Spleen (tissue), 11 donors: ENCODE data around the gene LRRC8D. TPM values are rescaled to one million over a fixed set of nuclear protein-coding genes. Genes with fewer than 3 reads are reported as not detected.

Experiments
- DNase-seq: peaks from one replicate; pipeline ENCODE4 v3.0.0-alpha.2; 2020
- H3K27ac ChIP-seq, 8 donors: fragments of 200-600 bp; sonication (generic) in 7 of 8; 1 replicate in 4 of 8; 2 replicates in 4 of 8; pipeline versions ENCODE4 v1.5.0 to v1.8.0; 2016 to 2021; ENCODE audit warnings: inconsistent platforms in 4 of 8, mild to moderate bottlenecking in 4 of 8, moderate library complexity in 1 of 8
- H3K27me3 ChIP-seq, 7 donors: fragments of 200-600 bp; sonication (generic) in 6 of 7; replicated peaks in 1 of 7; 1 replicate in 4 of 7; 2 replicates in 3 of 7; pipeline versions ENCODE4 v1.5.0 to v1.8.0; 2016 to 2021; ENCODE audit warnings: inconsistent platforms in 3 of 7, mild to moderate bottlenecking in 1 of 7
- H3K36me3 ChIP-seq, 6 donors: fragments of 200-600 bp; sonication (generic) in 5 of 6; 1 replicate in 4 of 6; 2 replicates in 2 of 6; pipeline versions ENCODE4 v1.5.0 to v1.8.0; 2016 to 2021; ENCODE audit warnings: inconsistent platforms in 2 of 6
- H3K4me1 ChIP-seq, 6 donors: fragments of 200-600 bp; sonication (generic) in 5 of 6; 1 replicate in 3 of 6; 2 replicates in 3 of 6; pipeline versions ENCODE4 v1.5.0 to v1.8.0; 2016 to 2021; ENCODE audit warnings: inconsistent platforms in 3 of 6
- H3K4me3 ChIP-seq, 8 donors: fragments of 200-600 bp; sonication (generic) in 7 of 8; 1 replicate in 4 of 8; 2 replicates in 4 of 8; pipeline versions ENCODE4 v1.5.0 to v1.8.0; 2016 to 2021; ENCODE audit warnings: inconsistent platforms in 4 of 8, mild to moderate bottlenecking in 4 of 8, moderate library complexity in 2 of 8
- H3K9me3 ChIP-seq, 8 donors: fragments of 200-600 bp; sonication (generic) in 7 of 8; 1 replicate in 4 of 8; 2 replicates in 4 of 8; pipeline versions ENCODE4 v1.5.0 to v1.8.0; 2016 to 2021; ENCODE audit warnings: inconsistent platforms in 4 of 8
- POLR2A ChIP-seq, 3 donors: fragments of 450-650 bp; IDR thresholded peaks; one replicate each; pipeline ENCODE4 v1.5.1; 2017; ENCODE audit warnings: antibody characterized with exemption in 3 of 3, mild to moderate bottlenecking in 1 of 3
- POLR2AphosphoS5 ChIP-seq, 3 donors: sonication (generic); formaldehyde crosslinking; IDR thresholded peaks; one replicate each; pipeline ENCODE4 v1.5.1; 2017; ENCODE audit warnings: antibody characterized with exemption in 3 of 3
- WGBS, 5 donors: extraction: QIAGEN DNeasy Blood & Tissue Kit in 3 of 5; methylation state at CpG; one replicate each; pipeline versions ENCODE4 v1.1.5 to v1.1.7; 2013 to 2018; 5-methylcytosine and 5-hydroxymethylcytosine counted together
- intact Hi-C: fragments of 100-400 bp; cut with DNase I; formaldehyde crosslinking; loops from one replicate; pipeline ENCODE4 v1.15.0; 2023; ENCODE audit warnings: low total_unique reads
- polyA plus RNA-seq, 3 donors: library from polyadenylated mRNA; stranded (reverse); fragments of 200-250 nt; gene quantifications; one replicate each; pipeline ENCODE4 v1.2.1, GENCODE V29; 2013
- total RNA-seq, 7 donors: library from RNA; depleted of rRNA in 3 of 7; stranded (reverse); fragments of >200 nt in 3 of 7; fragmentation: NEBNext Ultra II Directional in 4 of 7; extraction: Animal tissue kit (Norgen Biotek cat#: 25700) in 4 of 7; gene quantifications; one replicate each; pipeline versions ENCODE4 v1.1.0 to v1.2.1, GENCODE V29; 2016 to 2021
- TF ChIP-seq, protein P1 (sequence below), 11 experiments: fragments of 200-600 bp in 7 of 11; fragments of 450-650 bp in 4 of 11; sonication (generic) in 4 of 11; IDR thresholded peaks in 8 of 11; conservative IDR thresholded peaks in 3 of 11; 1 replicate in 7 of 11; 2 replicates in 4 of 11; pipeline versions ENCODE4 v1.4.0 to v1.8.0; 2016 to 2021; ENCODE audit warnings: antibody characterized with exemption in 11 of 11, inconsistent platforms in 4 of 11, mild to moderate bottlenecking in 1 of 11
- donor health status: healthy with polysubstance abuse.
- donor health status: DM: no; HTN: no; CAD: no; lungs with moderate emphysema.
- donor health status: DM: no; HTN: no; CAD: no.
- donor health status: Bipolar disorder and iron deficiency.
- donor health status: healthy.
- donor health status: DM: no; HTN: no; CAD: no.
- donor health status: DM: yes; HTN: yes; CAD: no.

The LRRC8D gene
- total and polyA plus RNA-seq, 10 donors = 12.8 to 42.0 (median 34.5) TPM

DNA sequence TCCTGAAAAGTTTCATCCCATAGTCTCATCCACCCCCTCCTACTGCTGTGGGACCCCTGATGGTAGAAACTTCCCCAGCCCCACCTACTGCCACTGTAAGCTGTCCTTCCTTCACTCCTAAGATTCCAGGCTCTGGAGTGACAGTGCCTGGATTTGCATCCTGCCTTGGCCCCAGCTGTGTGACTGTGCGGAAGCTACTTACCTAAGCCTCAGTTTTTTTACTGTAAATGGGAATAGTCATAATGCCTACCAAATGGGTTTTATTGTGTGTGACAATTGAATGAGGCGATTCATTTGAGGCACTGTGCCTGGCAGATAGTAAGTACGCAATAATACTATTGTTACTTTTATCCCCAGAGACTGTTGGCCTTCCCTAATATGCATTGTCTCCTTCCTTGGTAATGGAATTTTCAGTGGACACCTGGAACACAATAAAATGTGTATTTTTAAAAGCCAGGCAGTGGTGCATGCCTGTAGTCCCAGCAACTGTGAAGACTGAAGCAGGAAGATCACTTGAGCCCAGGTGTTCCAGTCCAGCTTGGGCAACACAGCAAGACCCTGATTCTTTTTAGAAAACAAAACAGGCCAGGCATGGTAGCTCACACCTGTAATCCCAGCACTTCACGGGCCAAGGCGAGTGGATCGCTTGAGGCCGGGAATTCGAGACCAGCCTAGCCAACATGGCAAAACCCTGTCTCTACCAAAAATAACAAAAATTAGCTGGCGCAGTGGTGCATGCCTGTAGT, 119.0 kb downstream of the LRRC8D start:
- no peaks in the 10 kb centered on the region for H3K27me3 ChIP-seq
- peaks cover 0 to 49% (median 2%) of the 10 kb centered on the region in 6 donors for H3K36me3 ChIP-seq
- DNase-seq = no peak
- peaks cover 0 to 23% (median 2%) of the 10 kb centered on the region in 6 donors for H3K4me1 ChIP-seq
- no peaks in the 10 kb centered on the region for H3K9me3 ChIP-seq
- TF ChIP-seq POLR2A (IDR thresholded peaks at IDR 0.05) (no peak), POLR2AphosphoS5 (IDR thresholded peaks at IDR 0.05) (no peak)
- TF ChIP-seq, protein P1, sequence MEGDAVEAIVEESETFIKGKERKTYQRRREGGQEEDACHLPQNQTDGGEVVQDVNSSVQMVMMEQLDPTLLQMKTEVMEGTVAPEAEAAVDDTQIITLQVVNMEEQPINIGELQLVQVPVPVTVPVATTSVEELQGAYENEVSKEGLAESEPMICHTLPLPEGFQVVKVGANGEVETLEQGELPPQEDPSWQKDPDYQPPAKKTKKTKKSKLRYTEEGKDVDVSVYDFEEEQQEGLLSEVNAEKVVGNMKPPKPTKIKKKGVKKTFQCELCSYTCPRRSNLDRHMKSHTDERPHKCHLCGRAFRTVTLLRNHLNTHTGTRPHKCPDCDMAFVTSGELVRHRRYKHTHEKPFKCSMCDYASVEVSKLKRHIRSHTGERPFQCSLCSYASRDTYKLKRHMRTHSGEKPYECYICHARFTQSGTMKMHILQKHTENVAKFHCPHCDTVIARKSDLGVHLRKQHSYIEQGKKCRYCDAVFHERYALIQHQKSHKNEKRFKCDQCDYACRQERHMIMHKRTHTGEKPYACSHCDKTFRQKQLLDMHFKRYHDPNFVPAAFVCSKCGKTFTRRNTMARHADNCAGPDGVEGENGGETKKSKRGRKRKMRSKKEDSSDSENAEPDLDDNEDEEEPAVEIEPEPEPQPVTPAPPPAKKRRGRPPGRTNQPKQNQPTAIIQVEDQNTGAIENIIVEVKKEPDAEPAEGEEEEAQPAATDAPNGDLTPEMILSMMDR (IDR thresholded peaks at IDR 0.05 in 8 of 11, conservative IDR thresholded peaks at IDR 0.05 in 3 of 11) = no peak
- no peak overlapping the region for H3K4me3 ChIP-seq
- H3K27ac ChIP-seq = no peak overlapping the region
- WGBS, 5 donors = 97 to 99% (median 97%) methylated on average over 9 of the region's 9 CpGs
- intact Hi-C loops = no loop called here

DNA sequence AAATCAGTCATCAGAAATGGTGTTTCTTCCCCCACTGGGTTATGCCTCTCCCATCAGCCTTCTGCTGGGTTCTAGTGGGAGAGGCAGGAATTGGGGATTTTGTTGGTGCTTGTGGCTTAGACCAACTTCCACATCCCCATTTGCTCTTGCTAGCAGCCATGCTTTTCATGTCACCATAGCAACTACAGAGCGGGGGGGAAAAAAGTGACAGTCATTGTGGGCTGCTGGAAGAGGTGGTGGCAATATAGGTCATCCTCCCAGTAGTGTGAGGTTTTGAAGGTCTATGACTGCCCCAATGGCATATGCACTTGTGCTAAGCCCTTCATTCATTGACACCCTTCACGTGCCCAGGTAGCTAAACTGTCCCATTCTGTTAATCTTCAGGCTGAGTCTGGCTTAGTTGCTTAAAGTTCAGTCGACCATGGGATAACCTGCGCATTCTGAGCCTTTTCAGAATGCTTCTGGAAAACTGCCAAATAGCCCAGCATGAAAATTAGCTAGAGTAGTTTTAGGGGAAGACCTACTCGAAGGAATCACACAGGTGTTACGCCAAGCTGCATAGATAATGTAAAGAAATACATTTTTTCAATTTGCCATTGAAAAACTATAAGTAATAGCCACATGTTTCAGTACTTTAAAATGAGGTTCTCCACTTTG, 120.4 kb downstream of the LRRC8D start:
- Histone ChIP-seq H3K4me3 (no peak overlapping the region), H3K27me3 (no peaks in the 10 kb centered on the region), H3K9me3 (no peaks in the 10 kb centered on the region), H3K4me1 (peaks cover 0 to 23% (median 2%) of the 10 kb centered on the region in 6 donors), H3K27ac (no peak overlapping the region), H3K36me3 (peaks cover 0 to 35% (median 0%) of the 10 kb centered on the region in 6 donors)
- WGBS, 5 donors = 81 to 88% (median 84%) methylated on average over 6 of the region's 6 CpGs
- no peak for TF ChIP-seq POLR2AphosphoS5 (IDR thresholded peaks at IDR 0.05)
- TF ChIP-seq, protein P1 (IDR thresholded peaks at IDR 0.05 in 8 of 11, conservative IDR thresholded peaks at IDR 0.05 in 3 of 11) = no peak
- TF ChIP-seq POLR2A (IDR thresholded peaks at IDR 0.05) = no peak
- intact Hi-C loops = no loop called here
- DNase-seq = no peak

DNA sequence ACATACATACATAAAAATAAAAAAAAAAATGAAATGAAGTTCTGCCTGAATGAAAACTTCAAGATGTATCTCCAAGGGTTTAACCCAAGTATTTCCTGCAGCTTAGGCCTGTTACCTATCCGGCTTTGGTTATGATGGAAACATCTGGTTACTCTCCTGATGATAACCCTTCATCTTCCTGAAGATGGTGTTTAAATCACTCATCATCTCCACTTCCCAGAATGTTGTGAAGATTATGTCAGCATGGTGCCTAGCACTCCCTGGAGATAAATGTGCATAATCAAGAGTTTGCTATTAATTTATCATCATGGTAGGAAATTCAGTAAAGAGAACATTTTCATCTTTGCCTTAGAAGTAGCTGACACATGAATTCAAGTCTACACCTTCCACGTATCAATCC, 121.2 kb downstream of the LRRC8D start:
- Histone ChIP-seq H3K36me3 (peaks cover 0 to 28% (median 0%) of the 10 kb centered on the region in 6 donors), H3K4me3 (no peak overlapping the region), H3K4me1 (peaks cover 0 to 23% (median 2%) of the 10 kb centered on the region in 6 donors), H3K27me3 (no peaks in the 10 kb centered on the region), H3K27ac (peak overlapping the region in 4 of 8 donors; percentile 27 to 75 (median 61)), H3K9me3 (no peaks in the 10 kb centered on the region)
- 82 to 90% (median 87%) methylated on average over 2 of the region's 2 CpGs for WGBS, 5 donors
- intact Hi-C loops = no loop called here
- TF ChIP-seq, protein P1 (IDR thresholded peaks at IDR 0.05 in 8 of 11, conservative IDR thresholded peaks at IDR 0.05 in 3 of 11) = no peak
- TF ChIP-seq POLR2A (IDR thresholded peaks at IDR 0.05) = no peak
- no peak for TF ChIP-seq POLR2AphosphoS5 (IDR thresholded peaks at IDR 0.05)
- no peak for DNase-seq
